ENCODE data around the gene MPRIP.

MPRIP gene

GRCh38 chr17:17141279-17141678 is 99.0 kb downstream of the MPRIP start:
- no peak overlapping the region for H3K27ac ChIP-seq (ENCODE audit: low read depth in 2 of 2, low read length in 2 of 2)
- H3K4me3 ChIP-seq (ENCODE audit: low read length in 2 of 2), result no peak overlapping the region
- H3K4me1 ChIP-seq (ENCODE audit: control insufficient read depth in 2 of 2, insufficient read depth in 2 of 2, low read length in 2 of 2), result no peaks in the 10 kb centered on the region
- H3K27me3 ChIP-seq (ENCODE audit: control insufficient read depth in 2 of 2, insufficient read depth in 2 of 2, low read length in 2 of 2), result no peaks in the 10 kb centered on the region
- H3K9me3 ChIP-seq (ENCODE audit: control insufficient read depth in 2 of 2, low read length in 2 of 2), result no peaks in the 10 kb centered on the region
- H3K36me3 ChIP-seq (ENCODE audit: control insufficient read depth in 2 of 2, insufficient read depth in 2 of 2, low read length in 2 of 2), result peaks cover 74 to 80% of the 10 kb centered on the region in 2 donors
- no peak overlapping the region for H3K9ac ChIP-seq (ENCODE audit: low read depth in 1 of 2, low read length in 2 of 2)

- H3K9me3 ChIP-seq (ENCODE audit: control insufficient read depth in 2 of 2, low read length in 2 of 2), result no peaks in the 10 kb centered on the region
- no peaks in the 10 kb centered on the region for H3K27me3 ChIP-seq (ENCODE audit: control insufficient read depth in 2 of 2, insufficient read depth in 2 of 2, low read length in 2 of 2)
- no peak overlapping the region for H3K27ac ChIP-seq (ENCODE audit: low read depth in 2 of 2, low read length in 2 of 2)
- H3K4me1 ChIP-seq (ENCODE audit: control insufficient read depth in 2 of 2, insufficient read depth in 2 of 2, low read length in 2 of 2), result no peaks in the 10 kb centered on the region
- no peak overlapping the region for H3K9ac ChIP-seq (ENCODE audit: low read depth in 1 of 2, low read length in 2 of 2)
- no peak overlapping the region for H3K4me3 ChIP-seq (ENCODE audit: low read length in 2 of 2)
- H3K36me3 ChIP-seq (ENCODE audit: control insufficient read depth in 2 of 2, insufficient read depth in 2 of 2, low read length in 2 of 2), result peaks cover 74 to 76% of the 10 kb centered on the region in 2 donors
Observed at GRCh38 chr17:17141860-17142552, 99.7 kb downstream of the MPRIP start.

DNA sequence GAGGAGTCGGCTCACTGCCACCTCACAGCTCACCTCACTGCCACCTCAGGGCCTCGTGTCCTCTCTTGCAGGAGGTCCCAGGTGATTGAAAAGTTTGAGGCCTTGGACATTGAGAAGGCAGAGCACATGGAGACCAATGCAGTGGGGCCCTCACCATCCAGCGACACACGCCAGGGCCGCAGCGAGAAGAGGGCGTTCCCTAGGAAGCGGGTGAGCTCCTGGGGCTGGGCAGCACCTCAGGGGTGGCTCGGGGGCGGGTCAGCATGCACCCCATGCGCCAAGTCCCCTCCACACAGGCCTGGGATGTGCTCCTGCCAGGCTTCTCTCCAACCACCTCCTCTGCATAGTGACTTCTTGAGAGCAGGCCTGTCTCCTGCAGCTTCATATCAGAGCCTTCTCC is 100.3 kb downstream of the MPRIP start:
- no peak overlapping the region for H3K9ac ChIP-seq (ENCODE audit: low read depth in 1 of 2, low read length in 2 of 2)
- no peaks in the 10 kb centered on the region for H3K9me3 ChIP-seq (ENCODE audit: control insufficient read depth in 2 of 2, low read length in 2 of 2)
- no peak overlapping the region for H3K4me3 ChIP-seq (ENCODE audit: low read length in 2 of 2)
- no peaks in the 10 kb centered on the region for H3K4me1 ChIP-seq (ENCODE audit: control insufficient read depth in 2 of 2, insufficient read depth in 2 of 2, low read length in 2 of 2)
- H3K27ac ChIP-seq (ENCODE audit: low read depth in 2 of 2, low read length in 2 of 2), result no peak overlapping the region
- no peaks in the 10 kb centered on the region for H3K27me3 ChIP-seq (ENCODE audit: control insufficient read depth in 2 of 2, insufficient read depth in 2 of 2, low read length in 2 of 2)
- H3K36me3 ChIP-seq (ENCODE audit: control insufficient read depth in 2 of 2, insufficient read depth in 2 of 2, low read length in 2 of 2), result peaks cover 79 to 81% of the 10 kb centered on the region in 2 donors

DNA sequence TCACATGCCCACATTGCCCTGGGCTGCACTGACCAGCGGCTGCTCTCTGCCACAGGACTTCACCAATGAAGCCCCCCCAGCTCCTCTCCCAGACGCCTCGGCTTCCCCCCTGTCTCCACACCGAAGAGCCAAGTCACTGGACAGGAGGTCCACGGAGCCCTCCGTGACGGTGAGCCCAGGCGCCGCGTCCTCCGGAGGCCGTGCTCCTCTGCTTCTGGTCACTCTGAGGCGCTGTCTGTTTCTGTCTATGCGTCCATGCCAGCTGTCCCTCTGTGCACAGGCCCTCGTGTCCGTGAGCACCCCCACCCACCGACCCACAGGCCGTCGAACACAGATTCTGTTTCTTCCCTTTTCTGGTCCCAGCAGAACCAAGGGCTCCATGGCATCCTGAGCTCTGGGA is 101.2 kb downstream of the MPRIP start:
- Histone ChIP-seq H3K4me1 (ENCODE audit: control insufficient read depth in 2 of 2, insufficient read depth in 2 of 2, low read length in 2 of 2) (no peaks in the 10 kb centered on the region), H3K4me3 (ENCODE audit: low read length in 2 of 2) (no peak overlapping the region), H3K27me3 (ENCODE audit: control insufficient read depth in 2 of 2, insufficient read depth in 2 of 2, low read length in 2 of 2) (no peaks in the 10 kb centered on the region), H3K9me3 (ENCODE audit: control insufficient read depth in 2 of 2, low read length in 2 of 2) (no peaks in the 10 kb centered on the region), H3K9ac (ENCODE audit: low read depth in 1 of 2, low read length in 2 of 2) (no peak overlapping the region), H3K36me3 (ENCODE audit: control insufficient read depth in 2 of 2, insufficient read depth in 2 of 2, low read length in 2 of 2) (peaks cover 73 to 82% of the 10 kb centered on the region in 2 donors), H3K27ac (ENCODE audit: low read depth in 2 of 2, low read length in 2 of 2) (no peak overlapping the region)

DNA sequence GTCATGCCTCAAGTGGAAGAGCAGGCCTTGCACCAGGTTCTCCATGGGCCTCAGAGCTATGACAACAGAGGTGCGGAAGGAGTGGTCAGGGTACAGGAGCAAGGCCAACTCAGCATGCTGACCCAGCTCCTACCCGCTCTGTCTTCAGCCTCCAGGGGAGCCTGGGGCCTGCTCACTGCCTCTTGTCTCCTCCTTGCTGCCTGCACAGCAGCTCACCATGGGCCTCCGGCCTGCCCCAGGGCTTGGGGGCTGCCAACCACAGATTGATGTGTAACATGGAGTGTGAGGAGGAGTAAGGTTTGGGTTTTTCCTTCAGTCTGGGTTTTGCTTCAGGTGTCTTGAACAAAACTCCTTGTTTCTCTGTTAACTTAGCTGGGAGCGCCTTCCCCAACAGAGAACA is 101.8 kb downstream of the MPRIP start:
- no peak overlapping the region for H3K27ac ChIP-seq (ENCODE audit: low read depth in 2 of 2, low read length in 2 of 2)
- no peaks in the 10 kb centered on the region for H3K4me1 ChIP-seq (ENCODE audit: control insufficient read depth in 2 of 2, insufficient read depth in 2 of 2, low read length in 2 of 2)
- H3K36me3 ChIP-seq (ENCODE audit: control insufficient read depth in 2 of 2, insufficient read depth in 2 of 2, low read length in 2 of 2), result peaks cover 68 to 82% of the 10 kb centered on the region in 2 donors
- H3K9ac ChIP-seq (ENCODE audit: low read depth in 1 of 2, low read length in 2 of 2), result no peak overlapping the region
- no peaks in the 10 kb centered on the region for H3K27me3 ChIP-seq (ENCODE audit: control insufficient read depth in 2 of 2, insufficient read depth in 2 of 2, low read length in 2 of 2)
- H3K4me3 ChIP-seq (ENCODE audit: low read length in 2 of 2), result no peak overlapping the region
- no peaks in the 10 kb centered on the region for H3K9me3 ChIP-seq (ENCODE audit: control insufficient read depth in 2 of 2, low read length in 2 of 2)

- no peak overlapping the region for H3K9ac ChIP-seq (ENCODE audit: low read depth in 1 of 2, low read length in 2 of 2)
- no peak overlapping the region for H3K27ac ChIP-seq (ENCODE audit: low read depth in 2 of 2, low read length in 2 of 2)
- peaks cover 67 to 76% of the 10 kb centered on the region in 2 donors for H3K36me3 ChIP-seq (ENCODE audit: control insufficient read depth in 2 of 2, insufficient read depth in 2 of 2, low read length in 2 of 2)
- H3K4me3 ChIP-seq (ENCODE audit: low read length in 2 of 2), result no peak overlapping the region
- H3K4me1 ChIP-seq (ENCODE audit: control insufficient read depth in 2 of 2, insufficient read depth in 2 of 2, low read length in 2 of 2), result no peaks in the 10 kb centered on the region
- no peaks in the 10 kb centered on the region for H3K9me3 ChIP-seq (ENCODE audit: control insufficient read depth in 2 of 2, low read length in 2 of 2)
- no peaks in the 10 kb centered on the region for H3K27me3 ChIP-seq (ENCODE audit: control insufficient read depth in 2 of 2, insufficient read depth in 2 of 2, low read length in 2 of 2)
Observed at GRCh38 chr17:17144916-17145665, 102.8 kb downstream of the MPRIP start.

GRCh38 chr17:17146786-17147406 is 104.6 kb downstream of the MPRIP start:
- no peaks in the 10 kb centered on the region for H3K9me3 ChIP-seq (ENCODE audit: control insufficient read depth in 2 of 2, low read length in 2 of 2)
- no peak overlapping the region for H3K4me3 ChIP-seq (ENCODE audit: low read length in 2 of 2)
- H3K4me1 ChIP-seq (ENCODE audit: control insufficient read depth in 2 of 2, insufficient read depth in 2 of 2, low read length in 2 of 2), result no peaks in the 10 kb centered on the region
- no peaks in the 10 kb centered on the region for H3K27me3 ChIP-seq (ENCODE audit: control insufficient read depth in 2 of 2, insufficient read depth in 2 of 2, low read length in 2 of 2)
- peaks cover 67 to 75% of the 10 kb centered on the region in 2 donors for H3K36me3 ChIP-seq (ENCODE audit: control insufficient read depth in 2 of 2, insufficient read depth in 2 of 2, low read length in 2 of 2)
- H3K27ac ChIP-seq (ENCODE audit: low read depth in 2 of 2, low read length in 2 of 2), result no peak overlapping the region
- H3K9ac ChIP-seq (ENCODE audit: low read depth in 1 of 2, low read length in 2 of 2), result no peak overlapping the region

- Histone ChIP-seq H3K27ac (ENCODE audit: low read depth in 2 of 2, low read length in 2 of 2) (no peak overlapping the region), H3K4me3 (ENCODE audit: low read length in 2 of 2) (no peak overlapping the region), H3K9ac (ENCODE audit: low read depth in 1 of 2, low read length in 2 of 2) (no peak overlapping the region), H3K27me3 (ENCODE audit: control insufficient read depth in 2 of 2, insufficient read depth in 2 of 2, low read length in 2 of 2) (no peaks in the 10 kb centered on the region), H3K9me3 (ENCODE audit: control insufficient read depth in 2 of 2, low read length in 2 of 2) (no peaks in the 10 kb centered on the region), H3K4me1 (ENCODE audit: control insufficient read depth in 2 of 2, insufficient read depth in 2 of 2, low read length in 2 of 2) (no peaks in the 10 kb centered on the region), H3K36me3 (ENCODE audit: control insufficient read depth in 2 of 2, insufficient read depth in 2 of 2, low read length in 2 of 2) (peaks cover 69 to 74% of the 10 kb centered on the region in 2 donors)
Observed at GRCh38 chr17:17147821-17148220, 105.6 kb downstream of the MPRIP start.

GRCh38 chr17:17149520-17150447 is 107.5 kb downstream of the MPRIP start:
- H3K36me3 ChIP-seq (ENCODE audit: control insufficient read depth in 2 of 2, insufficient read depth in 2 of 2, low read length in 2 of 2), result peaks cover 70 to 77% of the 10 kb centered on the region in 2 donors
- H3K9ac ChIP-seq (ENCODE audit: low read depth in 1 of 2, low read length in 2 of 2), result no peak overlapping the region
- H3K27ac ChIP-seq (ENCODE audit: low read depth in 2 of 2, low read length in 2 of 2), result peak overlapping the region in 1 of 2 donors; percentile 21
- H3K4me1 ChIP-seq (ENCODE audit: control insufficient read depth in 2 of 2, insufficient read depth in 2 of 2, low read length in 2 of 2), result no peaks in the 10 kb centered on the region
- no peaks in the 10 kb centered on the region for H3K27me3 ChIP-seq (ENCODE audit: control insufficient read depth in 2 of 2, insufficient read depth in 2 of 2, low read length in 2 of 2)
- no peak overlapping the region for H3K4me3 ChIP-seq (ENCODE audit: low read length in 2 of 2)
- no peaks in the 10 kb centered on the region for H3K9me3 ChIP-seq (ENCODE audit: control insufficient read depth in 2 of 2, low read length in 2 of 2)

All from mucosa of rectum (tissue), 2 donors.